HUES6 (cell line): ENCODE results near the gene AVEN.

Source experiments
- H3K27ac ChIP-seq: 2 replicates; pipeline ENCODE4 v1.7.0; 2013; ENCODE audit warnings: low read depth, mild to moderate bottlenecking, low read length, inconsistent platforms
- H3K27me3 ChIP-seq: 2 replicates; pipeline ENCODE4 v1.6.1; 2013; ENCODE audit warnings: low read length; ENCODE audit not compliant: control insufficient read depth, insufficient read depth
- H3K36me3 ChIP-seq: 2 replicates; pipeline ENCODE4 v1.6.1; 2013; ENCODE audit warnings: low read length; ENCODE audit not compliant: control insufficient read depth, insufficient read depth
- H3K4me1 ChIP-seq: 2 replicates; pipeline ENCODE4 v1.6.1; 2013; ENCODE audit warnings: low read length; ENCODE audit not compliant: control insufficient read depth, insufficient read depth
- H3K4me3 ChIP-seq: 2 replicates; pipeline ENCODE4 v1.5.1; 2013; ENCODE audit warnings: low read depth, low read length
- H3K9ac ChIP-seq: one replicate; pipeline ENCODE4 v1.6.1; 2013; ENCODE audit warnings: mild to moderate bottlenecking, low read length
- H3K9me3 ChIP-seq: 2 replicates; pipeline ENCODE4 v1.6.1; 2013; ENCODE audit warnings: low read depth, low read length; ENCODE audit not compliant: control insufficient read depth, insufficient read depth

The AVEN gene

GRCh38 chr15:33913459-33913858 lies 125.5 kb downstream of the AVEN start:
- H3K4me3 ChIP-seq: no peak overlapping the region

GRCh38 chr15:33912326-33912725 lies 126.7 kb downstream of the AVEN start:
- H3K36me3 ChIP-seq: no peaks in the 10 kb centered on the region
- H3K27me3 ChIP-seq: no peaks in the 10 kb centered on the region
- peaks cover 27% of the 10 kb centered on the region for H3K4me1 ChIP-seq
- H3K9me3 ChIP-seq: no peaks in the 10 kb centered on the region
- H3K4me3 ChIP-seq: no peak overlapping the region
- no peak overlapping the region for H3K27ac ChIP-seq
- H3K9ac ChIP-seq: no peak overlapping the region

More at GRCh38 chr15:33913459-33913858, 125.5 kb downstream of the AVEN start:
- Histone ChIP-seq H3K27me3 (no peaks in the 10 kb centered on the region), H3K27ac (no peak overlapping the region), H3K9me3 (no peaks in the 10 kb centered on the region), H3K4me1 (peaks cover 18% of the 10 kb centered on the region), H3K36me3 (no peaks in the 10 kb centered on the region), H3K9ac (no peak overlapping the region)

- H3K9ac ChIP-seq: no peak overlapping the region
- peaks cover 27% of the 10 kb centered on the region for H3K4me1 ChIP-seq
- H3K9me3 ChIP-seq: no peaks in the 10 kb centered on the region
- H3K27me3 ChIP-seq: no peaks in the 10 kb centered on the region
- no peak overlapping the region for H3K4me3 ChIP-seq
- no peak overlapping the region for H3K27ac ChIP-seq
- H3K36me3 ChIP-seq: no peaks in the 10 kb centered on the region
Measured at GRCh38 chr15:33910741-33911140, 128.3 kb downstream of the AVEN start.

- Histone ChIP-seq H3K9me3 (no peaks in the 10 kb centered on the region), H3K27ac (no peak overlapping the region), H3K9ac (no peak overlapping the region)
Measured at GRCh38 chr15:33908406-33908805, 130.6 kb downstream of the AVEN start.

GRCh38 chr15:33907326-33907725 lies 131.7 kb downstream of the AVEN start:
- H3K9ac ChIP-seq: no peak overlapping the region
- H3K9me3 ChIP-seq: no peaks in the 10 kb centered on the region
- H3K27ac ChIP-seq: no peak overlapping the region
- H3K4me3 ChIP-seq: no peak overlapping the region
- H3K36me3 ChIP-seq: no peaks in the 10 kb centered on the region
- H3K27me3 ChIP-seq: no peaks in the 10 kb centered on the region
- H3K4me1 ChIP-seq: peaks cover 21% of the 10 kb centered on the region

More at GRCh38 chr15:33908406-33908805, 130.6 kb downstream of the AVEN start:
- Histone ChIP-seq H3K36me3 (no peaks in the 10 kb centered on the region), H3K4me1 (peaks cover 21% of the 10 kb centered on the region), H3K27me3 (no peaks in the 10 kb centered on the region), H3K4me3 (no peak overlapping the region)

GRCh38 chr15:33903661-33904060 lies 135.3 kb downstream of the AVEN start:
- H3K27ac ChIP-seq: no peak overlapping the region
- no peaks in the 10 kb centered on the region for H3K27me3 ChIP-seq
- H3K36me3 ChIP-seq: no peaks in the 10 kb centered on the region
- H3K4me1 ChIP-seq: peaks cover 15% of the 10 kb centered on the region
- no peak overlapping the region for H3K4me3 ChIP-seq
- H3K9me3 ChIP-seq: no peaks in the 10 kb centered on the region
- H3K9ac ChIP-seq: no peak overlapping the region

GRCh38 chr15:33902043-33902442 lies 137.0 kb downstream of the AVEN start:
- Histone ChIP-seq H3K27me3 (no peaks in the 10 kb centered on the region), H3K4me3 (no peak overlapping the region), H3K9me3 (no peaks in the 10 kb centered on the region), H3K4me1 (peaks cover under 1% of the 10 kb centered on the region; the same call in 1 of the 2 replicates), H3K9ac (no peak overlapping the region), H3K27ac (no peak overlapping the region), H3K36me3 (no peaks in the 10 kb centered on the region)

GRCh38 chr15:33894193-33894592 lies 144.8 kb downstream of the AVEN start:
- Histone ChIP-seq H3K9ac (no peak overlapping the region), H3K27ac (no peak overlapping the region), H3K27me3 (no peaks in the 10 kb centered on the region), H3K4me1 (no peaks in the 10 kb centered on the region), H3K9me3 (no peaks in the 10 kb centered on the region), H3K36me3 (no peaks in the 10 kb centered on the region), H3K4me3 (no peak overlapping the region)

- Histone ChIP-seq H3K9me3 (peaks cover 3% of the 10 kb centered on the region; the same call in 1 of the 2 replicates), H3K4me1 (no peaks in the 10 kb centered on the region; the same call in 1 of the 2 replicates)
Measured at GRCh38 chr15:33888176-33888575, 150.8 kb downstream of the AVEN start.

GRCh38 chr15:33882921-33883320 lies 156.1 kb downstream of the AVEN start:
- no peak overlapping the region for H3K27ac ChIP-seq
- H3K9ac ChIP-seq: no peak overlapping the region
- H3K27me3 ChIP-seq: no peaks in the 10 kb centered on the region
- 0 out of 2 replicates have a peak, but pooled peaks cover 4% of the 10 kb centered on the region for H3K4me1 ChIP-seq
- no peaks in the 10 kb centered on the region for H3K36me3 ChIP-seq
- no peak overlapping the region for H3K4me3 ChIP-seq
- H3K9me3 ChIP-seq: peaks cover 3% of the 10 kb centered on the region; the same call in 1 of the 2 replicates

More at GRCh38 chr15:33888176-33888575, 150.8 kb downstream of the AVEN start:
- no peak overlapping the region for H3K27ac ChIP-seq
- H3K4me3 ChIP-seq: no peak overlapping the region
- H3K36me3 ChIP-seq: no peaks in the 10 kb centered on the region
- H3K9ac ChIP-seq: no peak overlapping the region
- no peaks in the 10 kb centered on the region for H3K27me3 ChIP-seq

- H3K27me3 ChIP-seq: no peaks in the 10 kb centered on the region
- H3K36me3 ChIP-seq: no peaks in the 10 kb centered on the region
- no peak overlapping the region for H3K9ac ChIP-seq
- H3K4me1 ChIP-seq: peaks cover 12% of the 10 kb centered on the region
- no peaks in the 10 kb centered on the region for H3K9me3 ChIP-seq
- no peak overlapping the region for H3K4me3 ChIP-seq
- no peak overlapping the region for H3K27ac ChIP-seq
Measured at GRCh38 chr15:33874156-33874555, 164.8 kb downstream of the AVEN start.
